ENCODE measurements around the gene RERE. TPM values are rescaled to one million over a fixed set of nuclear protein-coding genes. Genes with fewer than 3 reads are reported as not detected.

The RERE gene
- polyA plus RNA-seq, 1 of the 3 experiments (the other 2 are of a cell fraction): 8.1 TPM

DNA sequence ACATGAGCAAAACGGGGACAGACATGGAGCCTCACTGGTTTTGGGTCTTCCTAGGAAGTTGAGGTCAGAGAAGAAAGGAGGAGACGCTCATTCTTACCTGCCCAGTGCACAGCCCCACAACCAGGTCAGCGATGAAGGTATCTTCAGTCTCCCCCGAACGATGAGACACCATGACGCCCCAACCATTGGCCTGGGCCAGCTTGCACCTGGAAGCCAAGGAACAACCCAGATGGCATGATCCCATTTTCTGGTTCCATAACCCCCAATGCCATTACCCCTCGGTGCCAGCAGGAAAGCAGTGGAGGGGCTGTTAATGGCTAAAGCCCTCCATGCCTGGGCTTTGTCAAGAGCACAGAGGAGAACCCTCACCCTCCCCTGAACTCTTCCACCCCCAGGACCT is 45.7 kb upstream of the RERE start:
- Histone ChIP-seq H3K27me3 (ENCODE audit: insufficient read depth) (no peaks in the 10 kb centered on the region), H3F3A (replicated peaks; ENCODE audit: insufficient read depth) (peaks cover 96% of the 10 kb centered on the region), H3K9me3 (no peaks in the 10 kb centered on the region), H3K4me2 (no peak overlapping the region), H3K4me3 (ENCODE audit: low read depth in 2 of 2, low read length in 1 of 2) (no peak overlapping the region), H3K79me2 (ENCODE audit: insufficient read depth) (peaks cover 47% of the 10 kb centered on the region), H3K9me2 (no peaks in the 10 kb centered on the region), H4K20me1 (ENCODE audit: insufficient read depth) (peaks cover 91% of the 10 kb centered on the region), H3K9ac (no peak overlapping the region), H3K4me1 (ENCODE audit: control insufficient read depth in 1 of 2, insufficient read depth in 2 of 2, low read depth in 1 of 2, low read length in 1 of 2) (no peaks in the 10 kb centered on the region; a peak in 1 of 4 replicates), H2AFZ (ENCODE audit: low read depth) (no peak overlapping the region), H3K27ac (ENCODE audit: low read depth in 2 of 2, low read length in 1 of 2) (no peak overlapping the region; a peak in 1 of 4 replicates), H3K36me3 (replicated peaks in 1 of 2; ENCODE audit: control insufficient read depth in 1 of 2, insufficient read depth in 2 of 2, low read length in 1 of 2) (peaks cover 70 to 83% of the 10 kb centered on the region in 2 experiments)
- TF ChIP-seq TEAD4 (IDR thresholded peaks at IDR 0.05; ENCODE audit: borderline replicate concordance, insufficient read depth) (no peak), TCF12 (IDR thresholded peaks at IDR 0.05) (no peak), FOXJ3 (CRISPR knock-in tag; IDR thresholded peaks at IDR 0.05) (no peak), POLR2AphosphoS5 (IDR thresholded peaks at IDR 0.05; ENCODE audit: low read depth, low read length) (no peak), YY1 (IDR thresholded peaks at IDR 0.05; ENCODE audit: low read depth) (no peak), GABPA (IDR thresholded peaks at IDR 0.05; ENCODE audit: low read depth) (no peak), NFIC (IDR thresholded peaks at IDR 0.05; ENCODE audit: borderline replicate concordance) (no peak), EZH2phosphoT487 (IDR thresholded peaks at IDR 0.05; ENCODE audit: borderline replicate concordance, low read depth) (no peak), RCOR1 (IDR thresholded peaks at IDR 0.05; ENCODE audit: low read length) (no peak), SMC3 (IDR thresholded peaks at IDR 0.05; ENCODE audit: low read depth, low read length) (no peak), MXI1 (IDR thresholded peaks at IDR 0.05; ENCODE audit: low read depth, low read length) (no peak), RXRA (IDR thresholded peaks at IDR 0.05; ENCODE audit: borderline replicate concordance, low read depth) (no peak), MEF2A (IDR thresholded peaks at IDR 0.05; ENCODE audit: borderline replicate concordance, low read depth) (no peak), GATA2 (CRISPR knock-in tag; IDR thresholded peaks at IDR 0.05) (no peak), SIN3A (IDR thresholded peaks at IDR 0.05; ENCODE audit: borderline replicate concordance, low read depth, low read length) (no peak)
- TF ChIP-seq, protein P1, sequence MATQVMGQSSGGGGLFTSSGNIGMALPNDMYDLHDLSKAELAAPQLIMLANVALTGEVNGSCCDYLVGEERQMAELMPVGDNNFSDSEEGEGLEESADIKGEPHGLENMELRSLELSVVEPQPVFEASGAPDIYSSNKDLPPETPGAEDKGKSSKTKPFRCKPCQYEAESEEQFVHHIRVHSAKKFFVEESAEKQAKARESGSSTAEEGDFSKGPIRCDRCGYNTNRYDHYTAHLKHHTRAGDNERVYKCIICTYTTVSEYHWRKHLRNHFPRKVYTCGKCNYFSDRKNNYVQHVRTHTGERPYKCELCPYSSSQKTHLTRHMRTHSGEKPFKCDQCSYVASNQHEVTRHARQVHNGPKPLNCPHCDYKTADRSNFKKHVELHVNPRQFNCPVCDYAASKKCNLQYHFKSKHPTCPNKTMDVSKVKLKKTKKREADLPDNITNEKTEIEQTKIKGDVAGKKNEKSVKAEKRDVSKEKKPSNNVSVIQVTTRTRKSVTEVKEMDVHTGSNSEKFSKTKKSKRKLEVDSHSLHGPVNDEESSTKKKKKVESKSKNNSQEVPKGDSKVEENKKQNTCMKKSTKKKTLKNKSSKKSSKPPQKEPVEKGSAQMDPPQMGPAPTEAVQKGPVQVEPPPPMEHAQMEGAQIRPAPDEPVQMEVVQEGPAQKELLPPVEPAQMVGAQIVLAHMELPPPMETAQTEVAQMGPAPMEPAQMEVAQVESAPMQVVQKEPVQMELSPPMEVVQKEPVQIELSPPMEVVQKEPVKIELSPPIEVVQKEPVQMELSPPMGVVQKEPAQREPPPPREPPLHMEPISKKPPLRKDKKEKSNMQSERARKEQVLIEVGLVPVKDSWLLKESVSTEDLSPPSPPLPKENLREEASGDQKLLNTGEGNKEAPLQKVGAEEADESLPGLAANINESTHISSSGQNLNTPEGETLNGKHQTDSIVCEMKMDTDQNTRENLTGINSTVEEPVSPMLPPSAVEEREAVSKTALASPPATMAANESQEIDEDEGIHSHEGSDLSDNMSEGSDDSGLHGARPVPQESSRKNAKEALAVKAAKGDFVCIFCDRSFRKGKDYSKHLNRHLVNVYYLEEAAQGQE (IDR thresholded peaks at IDR 0.05; ENCODE audit: low read depth, low read length): no peak
- TF ChIP-seq, protein P2, sequence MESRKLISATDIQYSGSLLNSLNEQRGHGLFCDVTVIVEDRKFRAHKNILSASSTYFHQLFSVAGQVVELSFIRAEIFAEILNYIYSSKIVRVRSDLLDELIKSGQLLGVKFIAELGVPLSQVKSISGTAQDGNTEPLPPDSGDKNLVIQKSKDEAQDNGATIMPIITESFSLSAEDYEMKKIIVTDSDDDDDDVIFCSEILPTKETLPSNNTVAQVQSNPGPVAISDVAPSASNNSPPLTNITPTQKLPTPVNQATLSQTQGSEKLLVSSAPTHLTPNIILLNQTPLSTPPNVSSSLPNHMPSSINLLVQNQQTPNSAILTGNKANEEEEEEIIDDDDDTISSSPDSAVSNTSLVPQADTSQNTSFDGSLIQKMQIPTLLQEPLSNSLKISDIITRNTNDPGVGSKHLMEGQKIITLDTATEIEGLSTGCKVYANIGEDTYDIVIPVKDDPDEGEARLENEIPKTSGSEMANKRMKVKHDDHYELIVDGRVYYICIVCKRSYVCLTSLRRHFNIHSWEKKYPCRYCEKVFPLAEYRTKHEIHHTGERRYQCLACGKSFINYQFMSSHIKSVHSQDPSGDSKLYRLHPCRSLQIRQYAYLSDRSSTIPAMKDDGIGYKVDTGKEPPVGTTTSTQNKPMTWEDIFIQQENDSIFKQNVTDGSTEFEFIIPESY (IDR thresholded peaks at IDR 0.05; ENCODE audit: borderline replicate concordance, low read depth): no peak
- TF ChIP-seq, protein P3, sequence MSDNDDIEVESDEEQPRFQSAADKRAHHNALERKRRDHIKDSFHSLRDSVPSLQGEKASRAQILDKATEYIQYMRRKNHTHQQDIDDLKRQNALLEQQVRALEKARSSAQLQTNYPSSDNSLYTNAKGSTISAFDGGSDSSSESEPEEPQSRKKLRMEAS (IDR thresholded peaks at IDR 0.05; ENCODE audit: low read depth): no peak
- TF ChIP-seq, protein P4, sequence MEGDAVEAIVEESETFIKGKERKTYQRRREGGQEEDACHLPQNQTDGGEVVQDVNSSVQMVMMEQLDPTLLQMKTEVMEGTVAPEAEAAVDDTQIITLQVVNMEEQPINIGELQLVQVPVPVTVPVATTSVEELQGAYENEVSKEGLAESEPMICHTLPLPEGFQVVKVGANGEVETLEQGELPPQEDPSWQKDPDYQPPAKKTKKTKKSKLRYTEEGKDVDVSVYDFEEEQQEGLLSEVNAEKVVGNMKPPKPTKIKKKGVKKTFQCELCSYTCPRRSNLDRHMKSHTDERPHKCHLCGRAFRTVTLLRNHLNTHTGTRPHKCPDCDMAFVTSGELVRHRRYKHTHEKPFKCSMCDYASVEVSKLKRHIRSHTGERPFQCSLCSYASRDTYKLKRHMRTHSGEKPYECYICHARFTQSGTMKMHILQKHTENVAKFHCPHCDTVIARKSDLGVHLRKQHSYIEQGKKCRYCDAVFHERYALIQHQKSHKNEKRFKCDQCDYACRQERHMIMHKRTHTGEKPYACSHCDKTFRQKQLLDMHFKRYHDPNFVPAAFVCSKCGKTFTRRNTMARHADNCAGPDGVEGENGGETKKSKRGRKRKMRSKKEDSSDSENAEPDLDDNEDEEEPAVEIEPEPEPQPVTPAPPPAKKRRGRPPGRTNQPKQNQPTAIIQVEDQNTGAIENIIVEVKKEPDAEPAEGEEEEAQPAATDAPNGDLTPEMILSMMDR (IDR thresholded peaks at IDR 0.05): no peak
- CTCF ChIA-PET: interaction anchor here (0.5 to 10.9 kb wide), 18 partner anchors 8 to 372 kb away, joined by 3 to 107 read pairs (median 4); partner anchors contain the start of gene ENO1
- WGBS (ENCODE audit: low lambda C conversion rate): 96% methylated on average over 4 of the region's 7 CpGs
- DNase-seq: no peak
- POLR2A ChIA-PET: interaction anchor here (0.6 kb wide), 1 partner anchor 16 kb away, joined by 3 read pairs; no protein-coding TSS in a partner anchor

All from SK-N-SH (cell line).